ENCODE results near the gene FAM13A.
"Not testable (repeated sequence)": the region's sequence is repeated elsewhere in the genome, so short reads cannot be mapped to it uniquely, and the experiment has no call there.

Gene FAM13A

GRCh38 chr4:89024051-89024675 lies 32.8 kb downstream of the FAM13A start:
- DNase-seq (ENCODE audit: insufficient read length, low spot score), result peak; percentile 26
- no peak for TF ChIP-seq PAX5 (IDR thresholded peaks at IDR 0.05; ENCODE audit: insufficient read depth, low read length, severe bottlenecking)
- no peak for TF ChIP-seq TAF1 (IDR thresholded peaks at IDR 0.05; ENCODE audit: low read depth, low read length)
- TF ChIP-seq POLR2AphosphoS5 (IDR thresholded peaks at IDR 0.05; ENCODE audit: low read depth, low read length), result no peak
- no peak for TF ChIP-seq SPI1 (IDR thresholded peaks at IDR 0.05; ENCODE audit: low read depth, low read length)
- no peak for TF ChIP-seq POLR2A (IDR thresholded peaks at IDR 0.05; ENCODE audit: low read depth, low read length)
- no peak for TF ChIP-seq POU2F2 (IDR thresholded peaks at IDR 0.05; ENCODE audit: low read depth, low read length)
- peak; percentile 81 for FAIRE-seq

GRCh38 chr4:89023140-89023539 lies 33.8 kb downstream of the FAM13A start:
- FAIRE-seq (no peak), DNase-seq (ENCODE audit: insufficient read length, low spot score) (no peak)
- TF ChIP-seq TAF1 (IDR thresholded peaks at IDR 0.05; ENCODE audit: low read depth, low read length), result no peak
- TF ChIP-seq SPI1 (IDR thresholded peaks at IDR 0.05; ENCODE audit: low read depth, low read length), result no peak
- TF ChIP-seq POLR2AphosphoS5 (IDR thresholded peaks at IDR 0.05; ENCODE audit: low read depth, low read length), result no peak
- no peak for TF ChIP-seq POU2F2 (IDR thresholded peaks at IDR 0.05; ENCODE audit: low read depth, low read length)
- TF ChIP-seq POLR2A (IDR thresholded peaks at IDR 0.05; ENCODE audit: low read depth, low read length), result no peak
- no peak for TF ChIP-seq PAX5 (IDR thresholded peaks at IDR 0.05; ENCODE audit: insufficient read depth, low read length, severe bottlenecking)

- FAIRE-seq (no peak), DNase-seq (ENCODE audit: insufficient read length, low spot score) (no peak)
- TF ChIP-seq SPI1 (IDR thresholded peaks at IDR 0.05; ENCODE audit: low read depth, low read length) (no peak), POLR2AphosphoS5 (IDR thresholded peaks at IDR 0.05; ENCODE audit: low read depth, low read length) (no peak), PAX5 (IDR thresholded peaks at IDR 0.05; ENCODE audit: insufficient read depth, low read length, severe bottlenecking) (no peak), POLR2A (IDR thresholded peaks at IDR 0.05; ENCODE audit: low read depth, low read length) (no peak), TAF1 (IDR thresholded peaks at IDR 0.05; ENCODE audit: low read depth, low read length) (no peak), POU2F2 (IDR thresholded peaks at IDR 0.05; ENCODE audit: low read depth, low read length) (no peak)
Measured at GRCh38 chr4:89022426-89023128, 34.4 kb downstream of the FAM13A start.

GRCh38 chr4:89021684-89022083 lies 35.3 kb downstream of the FAM13A start:
- TF ChIP-seq POLR2A (IDR thresholded peaks at IDR 0.05; ENCODE audit: low read depth, low read length), result no peak
- no peak for TF ChIP-seq SPI1 (IDR thresholded peaks at IDR 0.05; ENCODE audit: low read depth, low read length)
- TF ChIP-seq POLR2AphosphoS5 (IDR thresholded peaks at IDR 0.05; ENCODE audit: low read depth, low read length), result no peak
- TF ChIP-seq PAX5 (IDR thresholded peaks at IDR 0.05; ENCODE audit: insufficient read depth, low read length, severe bottlenecking), result no peak
- no peak for TF ChIP-seq TAF1 (IDR thresholded peaks at IDR 0.05; ENCODE audit: low read depth, low read length)
- TF ChIP-seq POU2F2 (IDR thresholded peaks at IDR 0.05; ENCODE audit: low read depth, low read length), result no peak
- FAIRE-seq, result no peak
- no peak for DNase-seq (ENCODE audit: insufficient read length, low spot score)

- no peak for FAIRE-seq
- no peak for DNase-seq (ENCODE audit: insufficient read length, low spot score)
- TF ChIP-seq TAF1 (IDR thresholded peaks at IDR 0.05; ENCODE audit: low read depth, low read length) (no peak), POU2F2 (IDR thresholded peaks at IDR 0.05; ENCODE audit: low read depth, low read length) (no peak)
Measured at GRCh38 chr4:89021062-89021461, 35.9 kb downstream of the FAM13A start.

- not testable (repeated sequence) for FAIRE-seq; DNase-seq (ENCODE audit: insufficient read length, low spot score)
Measured at GRCh38 chr4:89014897-89015296, 42.1 kb downstream of the FAM13A start.

- DNase-seq (ENCODE audit: insufficient read length, low spot score) (no peak), FAIRE-seq (no peak)
- TF ChIP-seq TAF1 (IDR thresholded peaks at IDR 0.05; ENCODE audit: low read depth, low read length), result no peak
- TF ChIP-seq POLR2AphosphoS5 (IDR thresholded peaks at IDR 0.05; ENCODE audit: low read depth, low read length), result no peak
- no peak for TF ChIP-seq POLR2A (IDR thresholded peaks at IDR 0.05; ENCODE audit: low read depth, low read length)
- TF ChIP-seq PAX5 (IDR thresholded peaks at IDR 0.05; ENCODE audit: insufficient read depth, low read length, severe bottlenecking), result no peak
- no peak for TF ChIP-seq SPI1 (IDR thresholded peaks at IDR 0.05; ENCODE audit: low read depth, low read length)
- no peak for TF ChIP-seq POU2F2 (IDR thresholded peaks at IDR 0.05; ENCODE audit: low read depth, low read length)
Measured at GRCh38 chr4:89009761-89010369, 47.1 kb downstream of the FAM13A start.

- DNase-seq (ENCODE audit: insufficient read length, low spot score), result no peak
- TF ChIP-seq TAF1 (IDR thresholded peaks at IDR 0.05; ENCODE audit: low read depth, low read length) (no peak), POU2F2 (IDR thresholded peaks at IDR 0.05; ENCODE audit: low read depth, low read length) (no peak), PAX5 (IDR thresholded peaks at IDR 0.05; ENCODE audit: insufficient read depth, low read length, severe bottlenecking) (no peak), POLR2AphosphoS5 (IDR thresholded peaks at IDR 0.05; ENCODE audit: low read depth, low read length) (no peak), SPI1 (IDR thresholded peaks at IDR 0.05; ENCODE audit: low read depth, low read length) (no peak), POLR2A (IDR thresholded peaks at IDR 0.05; ENCODE audit: low read depth, low read length) (no peak)
- no peak for FAIRE-seq
Measured at GRCh38 chr4:89009115-89009514, 47.9 kb downstream of the FAM13A start.

GRCh38 chr4:89008166-89008565 lies 48.8 kb downstream of the FAM13A start:
- TF ChIP-seq POLR2A (IDR thresholded peaks at IDR 0.05; ENCODE audit: low read depth, low read length), result no peak
- no peak for TF ChIP-seq POU2F2 (IDR thresholded peaks at IDR 0.05; ENCODE audit: low read depth, low read length)
- no peak for TF ChIP-seq TAF1 (IDR thresholded peaks at IDR 0.05; ENCODE audit: low read depth, low read length)
- no peak for TF ChIP-seq POLR2AphosphoS5 (IDR thresholded peaks at IDR 0.05; ENCODE audit: low read depth, low read length)
- no peak for TF ChIP-seq PAX5 (IDR thresholded peaks at IDR 0.05; ENCODE audit: insufficient read depth, low read length, severe bottlenecking)
- TF ChIP-seq SPI1 (IDR thresholded peaks at IDR 0.05; ENCODE audit: low read depth, low read length), result no peak
- FAIRE-seq (no peak), DNase-seq (ENCODE audit: insufficient read length, low spot score) (no peak)

Data from GM12891 (cell line).